Measurements from ENCODE around the gene SBNO2. TPM values are rescaled to one million over a fixed set of nuclear protein-coding genes. Genes with fewer than 3 reads are reported as not detected.

Gene SBNO2
- total and polyA plus RNA-seq, 9 of the 15 experiments (the other 6 are each of a cell fraction or from before 2014, with no cell fraction given), result 0.01 to 46.2 (median 6.7) TPM

DNA sequence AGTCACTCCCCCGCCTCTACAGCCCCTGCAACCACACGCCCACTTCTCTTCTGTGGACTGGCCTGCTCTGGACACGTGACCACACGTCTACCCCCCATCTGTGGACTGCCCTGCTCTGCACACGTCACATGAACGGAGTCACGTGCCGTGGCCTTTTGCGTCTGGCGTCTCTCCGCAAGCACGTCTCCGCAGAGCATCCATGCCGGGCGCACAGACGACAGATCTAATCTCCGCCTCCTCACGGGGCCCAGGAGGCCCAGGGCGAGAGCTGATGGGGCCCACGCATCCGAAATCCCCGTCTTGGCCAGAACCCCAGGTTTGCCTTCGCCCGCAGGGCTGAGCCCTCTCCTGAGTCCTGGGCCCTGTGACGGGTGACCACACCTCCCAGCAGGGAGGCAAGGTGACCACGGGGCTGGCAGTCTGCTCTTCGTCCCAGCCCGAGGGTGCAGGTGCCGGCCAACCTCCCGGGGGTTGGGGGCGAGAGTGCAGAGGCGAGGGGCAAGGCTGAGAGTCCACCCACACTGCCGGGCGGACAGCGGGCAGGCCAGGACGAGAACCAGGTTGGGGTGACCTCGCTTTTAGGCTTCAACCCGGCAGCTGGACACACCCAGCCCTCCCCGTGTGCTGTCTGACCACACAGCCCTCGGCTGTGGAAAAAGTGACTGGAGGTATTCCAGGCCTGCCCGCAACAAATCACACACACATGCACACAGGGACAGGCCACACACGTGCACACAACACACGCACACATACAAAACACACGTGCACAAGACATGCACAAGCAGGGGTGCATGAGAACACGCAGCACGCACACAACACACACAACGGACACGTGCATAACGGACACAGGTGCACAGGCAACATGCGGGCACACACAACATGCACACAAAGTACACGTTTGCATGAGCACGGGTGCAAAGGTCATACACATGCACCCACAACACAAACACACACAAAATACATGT lies 3.9 kb downstream of the SBNO2 start (continued):
- TF ChIP-seq THAP12 (CRISPR knock-in tag; IDR thresholded peaks at IDR 0.05) (no peak), DACH1 (IDR thresholded peaks at IDR 0.05; ENCODE audit: partially characterized antibody) (no peak), ZNF217 (CRISPR knock-in tag; IDR thresholded peaks at IDR 0.05) (no peak), YY1 (IDR thresholded peaks at IDR 0.05; ENCODE audit: borderline replicate concordance in 1 of 3, control insufficient read depth in 1 of 3, extremely low read depth in 1 of 3, insufficient read depth in 3 of 3, insufficient read length in 1 of 3, insufficient replicate concordance in 2 of 3, low read depth in 1 of 3, low read length in 2 of 3) (no peak), RREB1 (CRISPR knock-in tag; IDR thresholded peaks at IDR 0.05) (no peak), ETV5 (CRISPR knock-in tag; IDR thresholded peaks at IDR 0.05; ENCODE audit: low read depth) (no peak), FOXM1 (IDR thresholded peaks at IDR 0.05; ENCODE audit: low read depth) (no peak), FOXM1 (CRISPR knock-in tag; IDR thresholded peaks at IDR 0.05; ENCODE audit: low read depth) (0 out of 2 replicates have a peak, but pooled peaks have one; percentile 9), RUNX1 (IDR thresholded peaks at IDR 0.05; ENCODE audit: low read depth) (no peak), ZNF316 (IDR thresholded peaks at IDR 0.05) (no peak), RCOR1 (IDR thresholded peaks at IDR 0.05; ENCODE audit: borderline replicate concordance in 1 of 2, low read depth in 2 of 2, low read length in 2 of 2) (peak in 1 of 2 experiments; percentile 48; a peak in 1 of 4 replicates), FIP1L1 (IDR thresholded peaks at IDR 0.05; ENCODE audit: low read depth, low read length, poor library complexity, severe bottlenecking) (peak; percentile 20), RBFOX2 (IDR thresholded peaks at IDR 0.05; ENCODE audit: low read depth, low read length) (0 out of 2 replicates have a peak, but pooled peaks have one; percentile 52), EHMT2 (IDR thresholded peaks at IDR 0.05) (no peak), MTA1 (IDR thresholded peaks at IDR 0.05; ENCODE audit: borderline replicate concordance) (0 out of 2 replicates have a peak, but pooled peaks have one; percentile 17), FOSL1 (tag; conservative IDR thresholded peaks at IDR 0.05) (peak; percentile 41; the same call in 1 of the 2 replicates)
- TF ChIP-seq, protein P1, sequence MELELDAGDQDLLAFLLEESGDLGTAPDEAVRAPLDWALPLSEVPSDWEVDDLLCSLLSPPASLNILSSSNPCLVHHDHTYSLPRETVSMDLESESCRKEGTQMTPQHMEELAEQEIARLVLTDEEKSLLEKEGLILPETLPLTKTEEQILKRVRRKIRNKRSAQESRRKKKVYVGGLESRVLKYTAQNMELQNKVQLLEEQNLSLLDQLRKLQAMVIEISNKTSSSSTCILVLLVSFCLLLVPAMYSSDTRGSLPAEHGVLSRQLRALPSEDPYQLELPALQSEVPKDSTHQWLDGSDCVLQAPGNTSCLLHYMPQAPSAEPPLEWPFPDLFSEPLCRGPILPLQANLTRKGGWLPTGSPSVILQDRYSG (tag; conservative IDR thresholded peaks at IDR 0.05; ENCODE audit: low read depth), result no peak
